ENCODE measurements around the gene VPS51.

GRCh38 chr11:65111159-65111743 lies 15.2 kb downstream of the VPS51 start:
- TF ChIP-seq CTCF (IDR thresholded peaks at IDR 0.05), result peak in 1 of 6 experiments; percentile 1
- TF ChIP-seq POLR2A (IDR thresholded peaks at IDR 0.05), result no peak
